ENCODE data around the gene TMEM158. TPM values are rescaled to one million over a fixed set of nuclear protein-coding genes. Genes with fewer than 3 reads are reported as not detected.

TMEM158 gene
- total and polyA plus RNA-seq, 2 of the 8 experiments (the other 6 are each of a cell fraction or from before 2014, with no cell fraction given), result 6.8 to 30.3 TPM

- H2BK15ac ChIP-seq (ENCODE audit: low read length), result peak overlapping the region; percentile 61; the same call in 1 of the 2 replicates
- no peak overlapping the region for H3K4me3 ChIP-seq (ENCODE audit: extremely low read depth in 1 of 4, insufficient read depth in 2 of 4, low read depth in 3 of 4, low read length in 4 of 4)
- H3K36me3 ChIP-seq (ENCODE audit: control insufficient read depth in 2 of 4, insufficient read depth in 4 of 4, low read length in 3 of 4), result no peaks in the 10 kb centered on the region
- no peak overlapping the region for H4K8ac ChIP-seq (ENCODE audit: extremely low read depth, insufficient read depth, low read length)
- no peak overlapping the region for H4K5ac ChIP-seq (ENCODE audit: insufficient read length, low read depth, low read length)
- no peak overlapping the region for H3K18ac ChIP-seq (ENCODE audit: extremely low read depth, low read length)
- 74% methylated on average over 6 of the region's 6 CpGs; no CpG with 5 or more reads in 1 of the 2 experiments for WGBS, 2 experiments (ENCODE audit: extremely low coverage in 1 of 2, insufficient coverage in 1 of 2, insufficient read length in 1 of 2, insufficient replicate concordance in 2 of 2, low coverage in 1 of 2, low lambda C conversion rate in 2 of 2, missing lambda C conversion rate in 1 of 2)
- no peak overlapping the region for H3K56ac ChIP-seq (replicated peaks; ENCODE audit: insufficient read length, low read depth, low read length)
- no peak overlapping the region for H3K4me2 ChIP-seq (ENCODE audit: insufficient read depth in 1 of 2, low read depth in 2 of 2, low read length in 2 of 2)
- H3K9me3 ChIP-seq (ENCODE audit: insufficient read depth in 2 of 2, low read depth in 1 of 2, low read length in 1 of 2), result no peaks in the 10 kb centered on the region
- peak in 1 of 2 experiments; percentile 37 for DNase-seq (ENCODE audit: low read depth in 1 of 2, low spot score in 2 of 2)
- H3K14ac ChIP-seq (ENCODE audit: insufficient read length), result no peak overlapping the region
- peaks cover 0 to 8% (median 5%) of the 10 kb centered on the region in 4 experiments; a peak in 4 of 7 replicates for H3K4me1 ChIP-seq (replicated peaks in 1 of 4; ENCODE audit: control insufficient read depth in 3 of 4, insufficient read depth in 4 of 4, low read length in 3 of 4)
- H3K27me3 ChIP-seq (replicated peaks in 1 of 4; ENCODE audit: control insufficient read depth in 3 of 4, extremely low read depth in 1 of 4, insufficient read depth in 3 of 4, low read length in 3 of 4), result no peaks in the 10 kb centered on the region; a peak in 1 of 7 replicates
- no peaks in the 10 kb centered on the region for H3K23me2 ChIP-seq (ENCODE audit: low read depth, low read length)
- H3K4ac ChIP-seq (replicated peaks; ENCODE audit: insufficient read length, low read depth, low read length), result no peak overlapping the region
- no peaks in the 10 kb centered on the region for H4K20me1 ChIP-seq (replicated peaks in 1 of 2; ENCODE audit: control insufficient read depth in 1 of 2, insufficient read depth in 2 of 2, low read length in 2 of 2)
- no peak overlapping the region for H3K23ac ChIP-seq (ENCODE audit: insufficient read length)
- no peak overlapping the region for H2BK120ac ChIP-seq (replicated peaks; ENCODE audit: low read depth, low read length)
- no peak overlapping the region for H3K9ac ChIP-seq (replicated peaks in 1 of 4; ENCODE audit: extremely low read depth in 1 of 4, low read depth in 3 of 4, low read length in 3 of 4)
- no peak overlapping the region for H2BK20ac ChIP-seq (ENCODE audit: low read length)
- no peaks in the 10 kb centered on the region for H3K79me2 ChIP-seq (ENCODE audit: control insufficient read depth in 1 of 2, insufficient read depth in 2 of 2, low read length in 2 of 2)
- CTCF ChIA-PET (ENCODE audit: partially characterized antibody), result interaction anchor here (0.7 to 1.9 kb wide), 7 partner anchors 17 to 650 kb away, joined by 3 to 8 read pairs (median 3); no protein-coding TSS in a partner anchor
- no peak overlapping the region for H2AK5ac ChIP-seq (ENCODE audit: low read depth, low read length)
- no peaks in the 10 kb centered on the region for H3K79me1 ChIP-seq (ENCODE audit: low read depth, low read length)
- H3K27ac ChIP-seq (ENCODE audit: low read depth, low read length), result no peak overlapping the region
- peak overlapping the region; percentile 32; the same call in 1 of the 2 replicates for H2BK5ac ChIP-seq (ENCODE audit: low read depth, low read length)
- FAIRE-seq, result no peak
- H2BK12ac ChIP-seq (ENCODE audit: low read depth, low read length), result no peak overlapping the region
- POLR2A ChIA-PET (ENCODE audit: partially characterized antibody), result interaction anchor here (0.5 kb wide), 1 partner anchor 15 kb away, joined by 3 read pairs; no protein-coding TSS in a partner anchor
- peak overlapping the region; percentile 67; the same call in 1 of the 2 replicates for H2AFZ ChIP-seq (ENCODE audit: low read length)
- H4K91ac ChIP-seq (replicated peaks; ENCODE audit: insufficient read length, low read length), result no peak overlapping the region
- TF ChIP-seq MAX (IDR thresholded peaks at IDR 0.05) (peak; percentile 64), YY1 (IDR thresholded peaks at IDR 0.05; ENCODE audit: low read depth, low read length) (no peak), E2F6 (IDR thresholded peaks at IDR 0.05) (peak; percentile 59; the same call in 1 of the 2 replicates)
Measured at GRCh38 chr3:45261333-45262110, 35.4 kb upstream of the TMEM158 start.

Data from H1 (cell line).